K562 (cell line): ENCODE measurements around the gene FGF1. TPM values are rescaled to one million over a fixed set of nuclear protein-coding genes. Genes with fewer than 3 reads are reported as not detected.
A peak's percentile ranks its signal among the peaks of the same experiment; 100 is the strongest.

ENCODE experiments used
- CEBPG ChIP-seq, 3 experiments: fragments of 200-800 bp in 1 of 3; sonication (Bioruptor generic) in 1 of 3; sonication (generic) in 1 of 3; formaldehyde crosslinking in 1 of 3; IDR thresholded peaks in 2 of 3; conservative IDR thresholded peaks in 1 of 3; 2 replicates each; pipeline versions ENCODE4 v1.6.1 to v1.8.0; 2016 to 2022; ENCODE audit warnings: missing compliant biosample characterization in 2 of 3, missing genetic modification characterization in 2 of 3, mild to moderate bottlenecking in 1 of 3, missing genetic modification reagents in 1 of 3
- DEAF1 ChIP-seq: fragments of 450-650 bp; formaldehyde crosslinking; IDR thresholded peaks from 2 replicates; pipeline ENCODE4 v1.4.0; 2020; ENCODE audit warnings: mild to moderate bottlenecking, moderate library complexity
- GATA2 ChIP-seq: sonication (generic); formaldehyde crosslinking; IDR thresholded peaks from 2 replicates; pipeline ENCODE4 v1.4.0; 2020; ENCODE audit warnings: mild to moderate bottlenecking, missing genetic modification reagents
- GTF2B ChIP-seq: IDR thresholded peaks from 2 replicates; pipeline ENCODE4 v1.6.1; 2011; ENCODE audit not compliant: insufficient read length; ENCODE audit errors: extremely low read depth
- KDM2B ChIP-seq: fragments of 250-450 bp; sonication (Bioruptor Pico); IDR thresholded peaks from 2 replicates; pipeline ENCODE4 v1.8.0; 2021; ENCODE audit warnings: mild to moderate bottlenecking, moderate library complexity
- KDM5B ChIP-seq: fragments of 200-600 bp; sonication (generic); IDR thresholded peaks from 2 replicates; pipeline ENCODE4 v1.6.1; 2012; ENCODE audit warnings: low read depth, mild to moderate bottlenecking, moderate library complexity, low read length, control low read depth, inconsistent platforms; ENCODE audit not compliant: insufficient replicate concordance
- OTX1 ChIP-seq: fragments of 450-650 bp; formaldehyde crosslinking; IDR thresholded peaks from 2 replicates; pipeline ENCODE4 v1.4.0; 2022; ENCODE audit warnings: mild to moderate bottlenecking
- SFPQ ChIP-seq: fragments of 200-400 bp; formaldehyde crosslinking; IDR thresholded peaks from 2 replicates; pipeline ENCODE4 v1.6.1; 2017; ENCODE audit warnings: mild to moderate bottlenecking, low read depth, low read length, moderate library complexity
- SRSF1 ChIP-seq: fragments of 200-400 bp; formaldehyde crosslinking; IDR thresholded peaks from 2 replicates; pipeline ENCODE4 v1.6.1; 2017; ENCODE audit warnings: mild to moderate bottlenecking, low read depth, low read length, moderate library complexity
- polyA plus RNA-seq, 8 experiments: library from polyadenylated mRNA; depleted of rRNA in 4 of 8; stranded (reverse) in 5 of 8; unstranded in 3 of 8; fragments of >200 nt; fragmentation: Nextera tagmentation in 2 of 8; fragmentation: Illumina TruSeq in 1 of 8; extraction: Ambion mirVana in 2 of 8; extraction: Trizol in 1 of 8; gene quantifications; 2 replicates each; pipeline versions ENCODE4 v1.2.1 to v1.2.3, GENCODE V29; 2011 to 2014; ENCODE audit warnings: inconsistent platforms in 1 of 8, missing spikeins in 1 of 8
- total RNA-seq, 7 experiments: library from RNA; depleted of rRNA in 6 of 7; stranded (reverse); fragments of >200 nt in 6 of 7; fragmentation: Illumina TruSeq in 2 of 7; extraction: Trizol in 2 of 7; gene quantifications; 2 replicates each; pipeline versions ENCODE4 v1.2.1 to v1.2.3, GENCODE V29; 2011 to 2021; ENCODE audit warnings: low replicate concordance in 1 of 7

The FGF1 gene
- total and polyA plus RNA-seq, 9 of the 15 experiments (the other 6 are each of a cell fraction or from before 2014, with no cell fraction given), result not detected

- TF ChIP-seq CEBPG (CRISPR knock-in tag; IDR thresholded peaks at IDR 0.05) (no peak), CEBPG (tag; conservative IDR thresholded peaks at IDR 0.05 in 1 of 2, IDR thresholded peaks at IDR 0.05 in 1 of 2) (no peak), SRSF1 (no peak), KDM2B (CRISPR knock-in tag) (no peak), GATA2 (CRISPR knock-in tag) (no peak), DEAF1 (peak; percentile 60), OTX1 (no peak), GTF2B (no peak), SFPQ (no peak), KDM5B (no peak)
- TF ChIP-seq, all 486 proteins: peak for 6
These were observed 74.7 kb downstream of the FGF1 start (continued) for GRCh38 chr5:142611154-142611553.
